Fibroblast of lung (primary cell): ENCODE results near the gene ZNF740.

Source experiments
- CTCF ChIP-seq, 2 donors: IDR thresholded peaks in 1 of 2; conservative IDR thresholded peaks in 1 of 2; 1 replicate in 1 of 2; 2 replicates in 1 of 2; pipeline ENCODE4 v1.5.1; 2011 to 2012; ENCODE audit warnings: low read length in 2 of 2, control low read depth in 1 of 2, inconsistent platforms in 1 of 2, low read depth in 1 of 2, mild to moderate bottlenecking in 1 of 2
- EZH2 ChIP-seq: IDR thresholded peaks from 2 replicates; pipeline ENCODE4 v1.5.1; 2012; ENCODE audit warnings: low read length, control low read depth, mild to moderate bottlenecking; ENCODE audit errors: missing control alignments

- TF ChIP-seq CTCF (conservative IDR thresholded peaks at IDR 0.05 in 1 of 2, IDR thresholded peaks at IDR 0.05 in 1 of 2; ENCODE audit: low read depth in 1 of 2, low read length in 2 of 2) = no peak
- TF ChIP-seq EZH2 = no peak
Observed at GRCh38 chr12:53179687-53180219, 769 bp upstream of the ZNF740 start.
